Posterior vena cava (tissue), 2 donors: ENCODE data around the gene ASB14. TPM values are rescaled to one million over a fixed set of nuclear protein-coding genes. Genes with fewer than 3 reads are reported as not detected.

Experiments
- total RNA-seq, 2 donors: library from RNA; stranded (reverse); fragmentation: NEBNext Ultra II Directional; extraction: Animal tissue kit (Norgen Biotek cat#: 25700); gene quantifications; one replicate each; pipeline ENCODE4 v1.2.1, GENCODE V29; 2021
- donor health status: DM: yes; HTN: yes; CAD: no.
- donor health status: DM: yes; HTN: yes; CAD: no.

The ASB14 gene
- total RNA-seq, 2 donors from 2014 or later, result not detected

Other genes starting within 250 kb of the ASB14 start
- gene SPATA12, start 232.0 kb downstream of the ASB14 start, total RNA-seq, result not detected
- 10 to 100 TPM; 17.9 to 22.9 TPM for gene IL17RD, start 127.3 kb downstream of the ASB14 start, total RNA-seq
- gene HESX1, start 92.7 kb downstream of the ASB14 start, total RNA-seq, result under 1 TPM; 0.62 to 0.83 TPM
- gene APPL1, start 65.0 kb downstream of the ASB14 start, total RNA-seq, result 10 to 100 TPM; 43.5 to 50.6 TPM